Keratinocyte (primary cell): ENCODE data around the gene SCMH1. TPM values are rescaled to one million over a fixed set of nuclear protein-coding genes. Genes with fewer than 3 reads are reported as not detected.

Source experiments
- DNase-seq: peaks from one replicate; pipeline ENCODE4 v3.0.0-alpha.2; 2011; ENCODE audit warnings: low read depth, missing footprints, low spot score
- FAIRE-seq: peaks from 2 replicates; lab custom pipeline; 2011; peaks lifted over from hg19 to GRCh38; lab: Jason Lieb, UNC
- H2AFZ ChIP-seq: 2 replicates; pipeline ENCODE4 v1.6.0; 2012; ENCODE audit warnings: low read length, control low read depth, inconsistent platforms; ENCODE audit not compliant: control insufficient read depth
- H3K27ac ChIP-seq: 2 replicates; pipeline ENCODE4 v1.5.1; 2011; ENCODE audit warnings: low read length; ENCODE audit not compliant: control insufficient read depth, insufficient read depth
- H3K27me3 ChIP-seq: 3 replicates; pipeline ENCODE4 v1.6.0; 2011; ENCODE audit warnings: low read length; ENCODE audit not compliant: control insufficient read depth, insufficient read depth; ENCODE audit errors: extremely low read depth
- H3K36me3 ChIP-seq, 2 experiments: 2 replicates in 1 of 2; 3 replicates in 1 of 2; pipeline ENCODE4 v1.5.1; 2011; ENCODE audit warnings: low read length in 2 of 2, mild to moderate bottlenecking in 1 of 2; ENCODE audit not compliant: control insufficient read depth in 2 of 2, insufficient read depth in 2 of 2; ENCODE audit errors: extremely low read depth in 1 of 2
- H3K4me1 ChIP-seq: 3 replicates; pipeline ENCODE4 v1.5.1; 2011; ENCODE audit warnings: low read length; ENCODE audit not compliant: control insufficient read depth, insufficient read depth; ENCODE audit errors: extremely low read depth
- H3K4me2 ChIP-seq: 3 replicates; pipeline ENCODE4 v1.6.0; 2011; ENCODE audit warnings: low read depth, low read length; ENCODE audit not compliant: control insufficient read depth, insufficient read depth; ENCODE audit errors: extremely low read depth
- H3K4me3 ChIP-seq, 3 experiments: fragments of 200-600 bp in 1 of 3; sonication (generic) in 1 of 3; 2 replicates in 2 of 3; 3 replicates in 1 of 3; pipeline ENCODE4 v1.5.1; 2011 to 2016; ENCODE audit warnings: low read length in 3 of 3, mild to moderate bottlenecking in 3 of 3, control low read depth in 2 of 3, inconsistent platforms in 1 of 3, low read depth in 1 of 3, mixed read lengths in 1 of 3, mixed run types in 1 of 3, moderate library complexity in 1 of 3; ENCODE audit not compliant: control insufficient read depth in 2 of 3, insufficient read depth in 2 of 3; ENCODE audit errors: extremely low read depth in 1 of 3
- H3K79me2 ChIP-seq: 2 replicates; pipeline ENCODE4 v1.6.0; 2012; ENCODE audit warnings: low read length; ENCODE audit not compliant: control insufficient read depth, insufficient read depth
- H3K9ac ChIP-seq: 3 replicates; pipeline ENCODE4 v1.6.0; 2011; ENCODE audit warnings: low read length; ENCODE audit not compliant: control insufficient read depth, insufficient read depth; ENCODE audit errors: extremely low read depth
- H3K9me1 ChIP-seq: 3 replicates; pipeline ENCODE4 v1.6.0; 2011; ENCODE audit warnings: low read length; ENCODE audit not compliant: control insufficient read depth, insufficient read depth; ENCODE audit errors: extremely low read depth
- H3K9me3 ChIP-seq: 2 replicates; pipeline ENCODE4 v1.5.1; 2012; ENCODE audit warnings: low read depth, low read length; ENCODE audit not compliant: control insufficient read depth
- H4K20me1 ChIP-seq: 3 replicates; pipeline ENCODE4 v1.6.0; 2011; ENCODE audit warnings: low read length; ENCODE audit not compliant: control insufficient read depth, insufficient read depth; ENCODE audit errors: extremely low read depth
- EZH2 ChIP-seq: IDR thresholded peaks from one replicate; pipeline ENCODE4 v1.6.1; 2012; ENCODE audit warnings: inconsistent platforms, mild to moderate bottlenecking, low read length, moderate library complexity
- dilution Hi-C: fragments of 300-500 bp; cut with MboI; formaldehyde crosslinking; loops from one replicate; pipeline ENCODE4 v1.7.0; 2020; ENCODE audit warnings: low sequenced_read_pairs; ENCODE audit not compliant: extremely low pct_ligation_motif_present
- polyA plus RNA-seq, 5 experiments: library from polyadenylated mRNA; depleted of rRNA in 3 of 5; stranded (reverse) in 3 of 5; stranded (forward) in 1 of 5; unstranded in 1 of 5; fragments of >200 nt; gene quantifications; 1 replicate in 1 of 5; 2 replicates in 3 of 5; 3 replicates in 1 of 5; pipeline versions ENCODE4 v1.2.1 to v1.2.3, GENCODE V29; 2011 to 2012; ENCODE audit warnings: missing spikeins in 2 of 5, low read depth in 1 of 5, low replicate concordance in 1 of 5
- TF ChIP-seq, protein P1 (sequence below), 3 experiments: IDR thresholded peaks in 1 of 3; conservative IDR thresholded peaks in 1 of 3; optimal IDR thresholded peaks in 1 of 3; 2 replicates in 2 of 3; 3 replicates in 1 of 3; pipeline versions ENCODE3 to v1.5.1; 2011; ENCODE audit warnings: low read length in 3 of 3, mild to moderate bottlenecking in 3 of 3, moderate library complexity in 2 of 3, control low read depth in 1 of 3, inconsistent platforms in 1 of 3; ENCODE audit not compliant: insufficient read depth in 2 of 3; ENCODE audit errors: extremely low read depth in 1 of 3

Gene SCMH1
- polyA plus RNA-seq, 1 donor (not counting 4 experiments of a cell fraction or from before 2014, with no cell fraction given), result 29.9 TPM

DNA sequence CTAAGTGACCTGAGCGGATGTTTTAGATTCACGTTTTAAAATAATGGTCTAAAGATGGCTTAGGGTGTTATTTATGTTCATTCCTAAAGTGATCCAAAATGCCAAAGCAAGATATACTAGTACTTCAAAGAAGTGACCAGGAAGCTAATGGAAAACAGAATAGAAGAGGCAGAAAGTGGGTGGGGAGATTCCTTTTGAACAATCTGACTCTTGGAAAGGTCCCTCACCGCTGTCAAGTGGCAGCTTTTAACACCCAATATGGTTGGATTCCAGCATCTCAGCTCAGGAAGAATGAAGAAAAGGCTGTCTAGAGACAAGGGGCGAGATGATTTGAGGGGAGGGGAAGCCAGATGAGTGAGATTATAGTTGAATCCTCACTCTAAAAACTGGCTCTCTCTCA, 90.3 kb downstream of the SCMH1 start:
- no peak overlapping the region for H2AFZ ChIP-seq
- no peak overlapping the region for H3K27ac ChIP-seq
- no peaks in the 10 kb centered on the region for H4K20me1 ChIP-seq
- no peak overlapping the region for H3K9ac ChIP-seq
- DNase-seq (no peak), FAIRE-seq (no peak)
- dilution Hi-C loops, result no loop called here
- H3K9me3 ChIP-seq, result no peaks in the 10 kb centered on the region
- no peaks in the 10 kb centered on the region for H3K27me3 ChIP-seq
- peaks cover 19% of the 10 kb centered on the region for H3K4me1 ChIP-seq
- H3K4me3 ChIP-seq, result no peak overlapping the region
- H3K4me2 ChIP-seq, result no peak overlapping the region
- peaks cover 0 to 2% of the 10 kb centered on the region in 2 experiments for H3K36me3 ChIP-seq
- no peak for TF ChIP-seq EZH2
- TF ChIP-seq, protein P1, sequence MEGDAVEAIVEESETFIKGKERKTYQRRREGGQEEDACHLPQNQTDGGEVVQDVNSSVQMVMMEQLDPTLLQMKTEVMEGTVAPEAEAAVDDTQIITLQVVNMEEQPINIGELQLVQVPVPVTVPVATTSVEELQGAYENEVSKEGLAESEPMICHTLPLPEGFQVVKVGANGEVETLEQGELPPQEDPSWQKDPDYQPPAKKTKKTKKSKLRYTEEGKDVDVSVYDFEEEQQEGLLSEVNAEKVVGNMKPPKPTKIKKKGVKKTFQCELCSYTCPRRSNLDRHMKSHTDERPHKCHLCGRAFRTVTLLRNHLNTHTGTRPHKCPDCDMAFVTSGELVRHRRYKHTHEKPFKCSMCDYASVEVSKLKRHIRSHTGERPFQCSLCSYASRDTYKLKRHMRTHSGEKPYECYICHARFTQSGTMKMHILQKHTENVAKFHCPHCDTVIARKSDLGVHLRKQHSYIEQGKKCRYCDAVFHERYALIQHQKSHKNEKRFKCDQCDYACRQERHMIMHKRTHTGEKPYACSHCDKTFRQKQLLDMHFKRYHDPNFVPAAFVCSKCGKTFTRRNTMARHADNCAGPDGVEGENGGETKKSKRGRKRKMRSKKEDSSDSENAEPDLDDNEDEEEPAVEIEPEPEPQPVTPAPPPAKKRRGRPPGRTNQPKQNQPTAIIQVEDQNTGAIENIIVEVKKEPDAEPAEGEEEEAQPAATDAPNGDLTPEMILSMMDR (optimal IDR thresholded peaks at IDR 0.05 in 1 of 3, IDR thresholded peaks at IDR 0.05 in 1 of 3, conservative IDR thresholded peaks at IDR 0.05 in 1 of 3; ENCODE audit: extremely low read depth in 1 of 3, insufficient read depth in 2 of 3, low read length in 3 of 3), result no peak
- no peaks in the 10 kb centered on the region for H3K79me2 ChIP-seq
- no peaks in the 10 kb centered on the region for H3K9me1 ChIP-seq

- Histone ChIP-seq H3K4me3 (no peak overlapping the region), H2AFZ (no peak overlapping the region), H3K9me1 (no peaks in the 10 kb centered on the region), H3K27ac (no peak overlapping the region), H4K20me1 (no peaks in the 10 kb centered on the region), H3K4me1 (peaks cover 17% of the 10 kb centered on the region), H3K9ac (no peak overlapping the region), H3K36me3 (peaks cover 0 to 2% of the 10 kb centered on the region in 2 experiments), H3K27me3 (no peaks in the 10 kb centered on the region), H3K9me3 (no peaks in the 10 kb centered on the region), H3K4me2 (no peak overlapping the region), H3K79me2 (no peaks in the 10 kb centered on the region)
- TF ChIP-seq EZH2, result no peak
- TF ChIP-seq, protein P1 (optimal IDR thresholded peaks at IDR 0.05 in 1 of 3, IDR thresholded peaks at IDR 0.05 in 1 of 3, conservative IDR thresholded peaks at IDR 0.05 in 1 of 3; ENCODE audit: extremely low read depth in 1 of 3, insufficient read depth in 2 of 3, low read length in 3 of 3), result no peak
- peak; percentile 20 for FAIRE-seq
- dilution Hi-C loops, result no loop called here
- no peak for DNase-seq
Measured at GRCh38 chr1:41149570-41149969, 92.5 kb downstream of the SCMH1 start.
